Neural progenitor cell (in vitro differentiated cells): ENCODE data around the gene CHM. TPM values are rescaled to one million over a fixed set of nuclear protein-coding genes. Genes with fewer than 3 reads are reported as not detected.

ENCODE experiments used
- DNase-seq: peaks from one replicate; pipeline ENCODE4 v3.0.0-alpha.2; 2016; ENCODE audit warnings: low spot score
- H2AFZ ChIP-seq: fragments of 200-600 bp; sonication (generic); replicated peaks from 2 replicates; pipeline ENCODE4 v1.6.1; 2016; ENCODE audit warnings: antibody characterized with exemption
- H3F3A ChIP-seq: fragments of 200-600 bp; sonication (generic); 2 replicates; pipeline ENCODE4 v1.6.1; 2016; ENCODE audit warnings: antibody characterized with exemption, low read depth
- H3K27ac ChIP-seq: fragments of 200-600 bp; sonication (generic); 2 replicates; pipeline ENCODE4 v1.5.1; 2016; ENCODE audit warnings: mild to moderate bottlenecking
- H3K27me3 ChIP-seq: fragments of 200-600 bp; sonication (generic); 2 replicates; pipeline ENCODE4 v1.6.1; 2016; ENCODE audit warnings: mild to moderate bottlenecking, moderate library complexity
- H3K36me3 ChIP-seq: fragments of 200-600 bp; sonication (generic); 2 replicates; pipeline ENCODE4 v1.5.1; 2016
- H3K4me1 ChIP-seq: fragments of 200-600 bp; sonication (generic); 2 replicates; pipeline ENCODE4 v1.6.1; 2016; ENCODE audit warnings: mixed run types
- H3K4me2 ChIP-seq: fragments of 200-600 bp; sonication (generic); 2 replicates; pipeline ENCODE4 v1.6.1; 2016
- H3K4me3 ChIP-seq: fragments of 200-600 bp; sonication (generic); 2 replicates; pipeline ENCODE4 v1.5.1; 2016
- H3K79me2 ChIP-seq: fragments of 200-600 bp; sonication (generic); 2 replicates; pipeline ENCODE4 v1.6.1; 2016; ENCODE audit warnings: low read depth
- H3K9ac ChIP-seq: fragments of 200-600 bp; sonication (generic); 2 replicates; pipeline ENCODE4 v1.6.1; 2016
- H3K9me3 ChIP-seq: fragments of 200-600 bp; sonication (generic); 2 replicates; pipeline ENCODE4 v1.5.1; 2016; ENCODE audit warnings: low read depth
- H4K20me1 ChIP-seq: fragments of 200-600 bp; sonication (generic); 2 replicates; pipeline ENCODE4 v1.6.1; 2016; ENCODE audit warnings: low read depth
- H3K27ac Mint-ChIP-seq: 3 replicates; pipeline ENCODE4 v1.8.0; 2021; ENCODE audit warnings: mixed read lengths
- H3K27me3 Mint-ChIP-seq: 2 replicates; pipeline ENCODE4 v1.8.0; 2022; ENCODE audit warnings: low read depth, mild to moderate bottlenecking, inconsistent platforms, moderate library complexity, mixed read lengths; ENCODE audit not compliant: insufficient read depth
- H3K36me3 Mint-ChIP-seq: 3 replicates; pipeline ENCODE4 v1.8.0; 2021; ENCODE audit warnings: mixed read lengths
- H3K4me1 Mint-ChIP-seq: 3 replicates; pipeline ENCODE4 v1.8.0; 2021; ENCODE audit warnings: mixed read lengths
- H3K4me3 Mint-ChIP-seq: 3 replicates; pipeline ENCODE4 v1.8.0; 2021; ENCODE audit warnings: mild to moderate bottlenecking, moderate library complexity, mixed read lengths
- H3K9me3 Mint-ChIP-seq: 3 replicates; pipeline ENCODE4 v1.8.0; 2020; ENCODE audit warnings: mixed read lengths
- EZH2 ChIP-seq: fragments of 200-600 bp; sonication (generic); IDR thresholded peaks from 2 replicates; pipeline ENCODE4 v1.6.1; 2017; ENCODE audit warnings: antibody characterized with exemption, mild to moderate bottlenecking, moderate library complexity
- EZH2phosphoT487 ChIP-seq: fragments of 200-600 bp; sonication (generic); IDR thresholded peaks from 2 replicates; pipeline ENCODE4 v1.6.1; 2017; ENCODE audit warnings: antibody characterized with exemption
- total RNA-seq: library from RNA; depleted of rRNA; stranded (reverse); fragments of >200 nt; gene quantifications from 2 replicates; pipeline ENCODE4 v1.2.3, GENCODE V29; 2015; ENCODE audit warnings: low replicate concordance
- TF ChIP-seq, protein P1 (sequence below): fragments of 200-600 bp; sonication (generic); IDR thresholded peaks from 2 replicates; pipeline ENCODE4 v1.5.1; 2017; ENCODE audit warnings: antibody characterized with exemption, mild to moderate bottlenecking

Gene CHM
- total RNA-seq, 1 donor from 2014 or later = 24.0 TPM

DNA sequence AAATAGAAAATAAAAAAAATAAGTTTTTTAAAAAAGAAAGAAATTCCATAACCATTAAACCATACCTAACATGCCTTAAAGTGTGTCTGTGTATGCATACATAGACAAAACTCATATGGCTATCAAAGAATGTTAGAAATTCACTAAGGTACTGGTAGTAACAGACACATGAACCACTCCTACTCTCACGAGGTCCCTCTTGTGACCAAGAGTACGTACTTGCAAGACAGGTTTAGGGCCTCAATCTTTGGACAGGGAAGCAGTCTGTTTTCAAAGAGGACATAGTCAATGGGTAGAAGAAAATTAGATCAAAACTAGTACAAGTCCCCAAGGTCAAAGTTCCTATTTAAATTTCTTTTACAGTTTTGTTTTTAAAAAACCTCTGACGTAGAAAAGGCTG, 117.3 kb downstream of the CHM start:
- no peaks in the 10 kb centered on the region for H3K36me3 ChIP-seq
- H3F3A ChIP-seq = no peaks in the 10 kb centered on the region
- H4K20me1 ChIP-seq = no peaks in the 10 kb centered on the region
- no peaks in the 10 kb centered on the region for H3K4me1 ChIP-seq
- no peak overlapping the region for H2AFZ ChIP-seq
- H3K27ac Mint-ChIP-seq = no peak overlapping the region
- H3K4me1 Mint-ChIP-seq = peaks cover 8% of the 10 kb centered on the region
- H3K79me2 ChIP-seq = no peaks in the 10 kb centered on the region
- peaks cover 2% of the 10 kb centered on the region for H3K27me3 Mint-ChIP-seq
- H3K27ac ChIP-seq = no peak overlapping the region
- no peaks in the 10 kb centered on the region for H3K9me3 ChIP-seq
- H3K4me3 ChIP-seq = no peak overlapping the region
- DNase-seq = no peak
- TF ChIP-seq EZH2phosphoT487 (no peak), EZH2 (no peak)
- TF ChIP-seq, protein P1, sequence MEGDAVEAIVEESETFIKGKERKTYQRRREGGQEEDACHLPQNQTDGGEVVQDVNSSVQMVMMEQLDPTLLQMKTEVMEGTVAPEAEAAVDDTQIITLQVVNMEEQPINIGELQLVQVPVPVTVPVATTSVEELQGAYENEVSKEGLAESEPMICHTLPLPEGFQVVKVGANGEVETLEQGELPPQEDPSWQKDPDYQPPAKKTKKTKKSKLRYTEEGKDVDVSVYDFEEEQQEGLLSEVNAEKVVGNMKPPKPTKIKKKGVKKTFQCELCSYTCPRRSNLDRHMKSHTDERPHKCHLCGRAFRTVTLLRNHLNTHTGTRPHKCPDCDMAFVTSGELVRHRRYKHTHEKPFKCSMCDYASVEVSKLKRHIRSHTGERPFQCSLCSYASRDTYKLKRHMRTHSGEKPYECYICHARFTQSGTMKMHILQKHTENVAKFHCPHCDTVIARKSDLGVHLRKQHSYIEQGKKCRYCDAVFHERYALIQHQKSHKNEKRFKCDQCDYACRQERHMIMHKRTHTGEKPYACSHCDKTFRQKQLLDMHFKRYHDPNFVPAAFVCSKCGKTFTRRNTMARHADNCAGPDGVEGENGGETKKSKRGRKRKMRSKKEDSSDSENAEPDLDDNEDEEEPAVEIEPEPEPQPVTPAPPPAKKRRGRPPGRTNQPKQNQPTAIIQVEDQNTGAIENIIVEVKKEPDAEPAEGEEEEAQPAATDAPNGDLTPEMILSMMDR = no peak
- H3K4me2 ChIP-seq = no peak overlapping the region
- no peak overlapping the region for H3K4me3 Mint-ChIP-seq
- no peaks in the 10 kb centered on the region for H3K9me3 Mint-ChIP-seq
- peaks cover 3% of the 10 kb centered on the region for H3K36me3 Mint-ChIP-seq
- H3K27me3 ChIP-seq = no peaks in the 10 kb centered on the region
- H3K9ac ChIP-seq = no peak overlapping the region

- Histone ChIP-seq H3K9ac (no peak overlapping the region), H3K4me3 (no peak overlapping the region), H3K9me3 (no peaks in the 10 kb centered on the region), H3K27me3 (no peaks in the 10 kb centered on the region), H3K36me3 (no peaks in the 10 kb centered on the region), H2AFZ (no peak overlapping the region), H3K79me2 (no peaks in the 10 kb centered on the region), H4K20me1 (no peaks in the 10 kb centered on the region), H3K27ac (no peak overlapping the region), H3F3A (no peaks in the 10 kb centered on the region), H3K4me2 (no peak overlapping the region), H3K4me1 (no peaks in the 10 kb centered on the region)
- no peak overlapping the region for H3K27ac Mint-ChIP-seq
- TF ChIP-seq EZH2 (no peak), EZH2phosphoT487 (no peak)
- TF ChIP-seq, protein P1 = no peak
- H3K36me3 Mint-ChIP-seq = no peaks in the 10 kb centered on the region
- H3K4me3 Mint-ChIP-seq = no peak overlapping the region
- peaks cover 2% of the 10 kb centered on the region for H3K27me3 Mint-ChIP-seq
- H3K9me3 Mint-ChIP-seq = no peaks in the 10 kb centered on the region
- peaks cover 8% of the 10 kb centered on the region for H3K4me1 Mint-ChIP-seq
- DNase-seq = no peak
These were observed 118.8 kb downstream of the CHM start for GRCh38 chrX:85928606-85929005.

- H3K27ac ChIP-seq = no peak overlapping the region
- no peaks in the 10 kb centered on the region for H3K36me3 Mint-ChIP-seq
- H3K9me3 ChIP-seq = no peaks in the 10 kb centered on the region
- H3K27me3 Mint-ChIP-seq = peaks cover 2% of the 10 kb centered on the region
- H3K27ac Mint-ChIP-seq = no peak overlapping the region
- H3K9ac ChIP-seq = no peak overlapping the region
- H3K4me2 ChIP-seq = no peak overlapping the region
- no peaks in the 10 kb centered on the region for H4K20me1 ChIP-seq
- H3K4me3 Mint-ChIP-seq = no peak overlapping the region
- H3F3A ChIP-seq = no peaks in the 10 kb centered on the region
- H2AFZ ChIP-seq = no peak overlapping the region
- TF ChIP-seq, protein P1 = no peak
- TF ChIP-seq EZH2 (no peak), EZH2phosphoT487 (no peak)
- no peaks in the 10 kb centered on the region for H3K27me3 ChIP-seq
- no peak for DNase-seq
- no peak overlapping the region for H3K4me3 ChIP-seq
- no peaks in the 10 kb centered on the region for H3K36me3 ChIP-seq
- H3K4me1 Mint-ChIP-seq = peaks cover 8% of the 10 kb centered on the region
- H3K9me3 Mint-ChIP-seq = no peaks in the 10 kb centered on the region
- no peaks in the 10 kb centered on the region for H3K79me2 ChIP-seq
- H3K4me1 ChIP-seq = no peaks in the 10 kb centered on the region
These were observed 119.6 kb downstream of the CHM start for GRCh38 chrX:85927740-85928139.
